Left ventricle myocardium inferior (tissue), 1 donor: ENCODE measurements around the gene BMP6. TPM values are rescaled to one million over a fixed set of nuclear protein-coding genes. Genes with fewer than 3 reads are reported as not detected.

Experiments
- DNase-seq: peaks from one replicate; pipeline ENCODE4 v3.0.0-alpha.2; 2020
- H3K27ac ChIP-seq: fragments of 200-600 bp; replicated peaks from 2 replicates; pipeline ENCODE4 v1.8.0; 2021
- H3K27me3 ChIP-seq: fragments of 200-600 bp; 2 replicates; pipeline ENCODE4 v1.8.0; 2021; ENCODE audit warnings: low read depth
- H3K36me3 ChIP-seq: fragments of 200-600 bp; 2 replicates; pipeline ENCODE4 v1.8.0; 2021
- H3K4me1 ChIP-seq: fragments of 200-600 bp; 2 replicates; pipeline ENCODE4 v1.8.0; 2021
- H3K4me3 ChIP-seq: fragments of 200-600 bp; 2 replicates; pipeline ENCODE4 v1.8.0; 2021; ENCODE audit warnings: mild to moderate bottlenecking, moderate library complexity
- H3K9me3 ChIP-seq: fragments of 200-600 bp; replicated peaks from 2 replicates; pipeline ENCODE4 v1.8.0; 2021
- intact Hi-C: fragments of 100-400 bp; cut with micrococcal nuclease; formaldehyde crosslinking; loops from one replicate; pipeline ENCODE4 v1.11.0; 2022
- total RNA-seq: library from RNA; stranded (reverse); fragmentation: NEBNext Ultra II Directional; extraction: Animal tissue kit (Norgen Biotek cat#: 25700); gene quantifications from one replicate; pipeline ENCODE4 v1.2.1, GENCODE V29; 2021
- TF ChIP-seq, protein P1 (sequence below): fragments of 200-600 bp; IDR thresholded peaks from 2 replicates; pipeline ENCODE4 v1.8.0; 2021; ENCODE audit warnings: antibody characterized with exemption, mild to moderate bottlenecking, borderline replicate concordance
- donor health status: DM: no; HTN: yes; CAD: no; lungs with severe emphysema.

BMP6 gene
- total RNA-seq, 1 donor from 2014 or later: 5.2 TPM

DNA sequence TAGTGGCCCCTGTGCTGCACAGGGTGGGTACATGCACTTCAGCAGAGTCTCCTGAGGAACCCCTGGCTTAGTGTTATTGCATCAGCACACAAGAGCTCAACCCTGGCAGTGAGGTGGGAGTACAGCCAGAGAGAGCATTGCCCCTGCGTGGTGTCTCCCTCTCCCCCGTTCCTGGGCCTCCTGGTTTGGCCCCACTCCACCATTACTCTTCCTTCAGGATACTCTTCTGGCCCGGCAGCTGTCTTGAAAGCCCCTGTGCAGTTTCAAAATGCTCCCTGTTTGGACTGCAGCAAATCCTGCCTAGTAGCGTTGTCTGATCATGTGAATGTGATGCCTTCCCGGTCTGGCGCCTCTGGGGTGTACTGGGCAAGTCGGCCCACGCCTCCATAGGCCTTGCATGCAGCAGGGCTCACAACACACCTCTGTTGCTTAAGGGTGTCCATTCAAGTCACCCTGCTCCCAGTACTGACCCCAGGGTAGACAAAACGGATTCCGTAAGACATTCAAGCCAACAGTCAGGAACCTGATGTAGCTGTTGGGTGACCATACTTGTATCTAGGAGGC is 152.6 kb downstream of the BMP6 start:
- H3K27me3 ChIP-seq: no peaks in the 10 kb centered on the region
- DNase-seq: no peak
- no peak overlapping the region for H3K4me3 ChIP-seq
- H3K36me3 ChIP-seq: peaks cover 45% of the 10 kb centered on the region
- no peaks in the 10 kb centered on the region for H3K4me1 ChIP-seq
- intact Hi-C loops: no loop called here
- no peak overlapping the region for H3K27ac ChIP-seq
- TF ChIP-seq, protein P1, sequence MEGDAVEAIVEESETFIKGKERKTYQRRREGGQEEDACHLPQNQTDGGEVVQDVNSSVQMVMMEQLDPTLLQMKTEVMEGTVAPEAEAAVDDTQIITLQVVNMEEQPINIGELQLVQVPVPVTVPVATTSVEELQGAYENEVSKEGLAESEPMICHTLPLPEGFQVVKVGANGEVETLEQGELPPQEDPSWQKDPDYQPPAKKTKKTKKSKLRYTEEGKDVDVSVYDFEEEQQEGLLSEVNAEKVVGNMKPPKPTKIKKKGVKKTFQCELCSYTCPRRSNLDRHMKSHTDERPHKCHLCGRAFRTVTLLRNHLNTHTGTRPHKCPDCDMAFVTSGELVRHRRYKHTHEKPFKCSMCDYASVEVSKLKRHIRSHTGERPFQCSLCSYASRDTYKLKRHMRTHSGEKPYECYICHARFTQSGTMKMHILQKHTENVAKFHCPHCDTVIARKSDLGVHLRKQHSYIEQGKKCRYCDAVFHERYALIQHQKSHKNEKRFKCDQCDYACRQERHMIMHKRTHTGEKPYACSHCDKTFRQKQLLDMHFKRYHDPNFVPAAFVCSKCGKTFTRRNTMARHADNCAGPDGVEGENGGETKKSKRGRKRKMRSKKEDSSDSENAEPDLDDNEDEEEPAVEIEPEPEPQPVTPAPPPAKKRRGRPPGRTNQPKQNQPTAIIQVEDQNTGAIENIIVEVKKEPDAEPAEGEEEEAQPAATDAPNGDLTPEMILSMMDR: no peak
- H3K9me3 ChIP-seq: peaks cover under 1% of the 10 kb centered on the region

DNA sequence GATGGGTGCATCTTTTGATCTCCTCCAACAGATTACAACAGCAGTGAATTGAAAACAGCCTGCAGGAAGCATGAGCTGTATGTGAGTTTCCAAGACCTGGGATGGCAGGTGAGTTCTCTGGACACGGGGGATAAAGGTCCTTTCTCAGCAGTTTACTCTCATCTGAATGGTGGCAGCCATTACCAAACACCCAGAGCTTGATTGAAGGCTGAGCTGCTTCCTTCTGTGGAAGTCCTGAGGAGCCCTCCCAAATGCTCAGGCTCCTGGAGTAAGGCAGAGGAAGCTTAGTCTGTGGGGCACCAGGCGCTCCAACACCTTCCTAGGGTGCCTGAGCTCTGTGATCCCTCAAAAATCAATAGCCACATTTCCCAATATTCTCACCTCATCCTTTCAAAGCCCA is 153.1 kb downstream of the BMP6 start:
- Histone ChIP-seq H3K4me1 (no peaks in the 10 kb centered on the region), H3K4me3 (no peak overlapping the region), H3K36me3 (peaks cover 49% of the 10 kb centered on the region), H3K27ac (no peak overlapping the region), H3K9me3 (no peaks in the 10 kb centered on the region), H3K27me3 (no peaks in the 10 kb centered on the region)
- intact Hi-C loops: no loop called here
- no peak for DNase-seq
- TF ChIP-seq, protein P1: no peak

DNA sequence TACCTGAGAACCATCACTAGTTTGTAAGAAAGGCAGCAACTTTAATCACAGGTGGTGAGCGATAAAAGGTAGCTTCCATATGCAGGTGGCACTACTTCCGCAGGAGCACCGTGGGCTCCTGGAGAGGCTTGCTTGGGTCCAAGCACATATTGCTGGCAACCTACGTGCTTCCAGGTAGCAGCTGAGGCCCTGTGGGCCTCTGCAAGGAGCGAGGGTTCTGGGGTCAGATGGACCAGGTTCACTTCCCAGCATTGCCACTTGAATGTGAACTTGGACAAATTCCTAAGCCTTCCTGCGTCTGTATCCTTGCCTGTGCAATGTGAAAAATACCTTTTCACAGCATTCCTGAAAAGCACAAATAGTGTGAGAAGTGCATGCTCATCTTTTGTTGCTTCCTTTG is 153.7 kb downstream of the BMP6 start:
- H3K36me3 ChIP-seq: peaks cover 53% of the 10 kb centered on the region
- no peak overlapping the region for H3K4me3 ChIP-seq
- no peak for DNase-seq
- TF ChIP-seq, protein P1: no peak
- no peak overlapping the region for H3K27ac ChIP-seq
- intact Hi-C loops: no loop called here
- no peaks in the 10 kb centered on the region for H3K27me3 ChIP-seq
- H3K4me1 ChIP-seq: no peaks in the 10 kb centered on the region
- no peaks in the 10 kb centered on the region for H3K9me3 ChIP-seq

DNA sequence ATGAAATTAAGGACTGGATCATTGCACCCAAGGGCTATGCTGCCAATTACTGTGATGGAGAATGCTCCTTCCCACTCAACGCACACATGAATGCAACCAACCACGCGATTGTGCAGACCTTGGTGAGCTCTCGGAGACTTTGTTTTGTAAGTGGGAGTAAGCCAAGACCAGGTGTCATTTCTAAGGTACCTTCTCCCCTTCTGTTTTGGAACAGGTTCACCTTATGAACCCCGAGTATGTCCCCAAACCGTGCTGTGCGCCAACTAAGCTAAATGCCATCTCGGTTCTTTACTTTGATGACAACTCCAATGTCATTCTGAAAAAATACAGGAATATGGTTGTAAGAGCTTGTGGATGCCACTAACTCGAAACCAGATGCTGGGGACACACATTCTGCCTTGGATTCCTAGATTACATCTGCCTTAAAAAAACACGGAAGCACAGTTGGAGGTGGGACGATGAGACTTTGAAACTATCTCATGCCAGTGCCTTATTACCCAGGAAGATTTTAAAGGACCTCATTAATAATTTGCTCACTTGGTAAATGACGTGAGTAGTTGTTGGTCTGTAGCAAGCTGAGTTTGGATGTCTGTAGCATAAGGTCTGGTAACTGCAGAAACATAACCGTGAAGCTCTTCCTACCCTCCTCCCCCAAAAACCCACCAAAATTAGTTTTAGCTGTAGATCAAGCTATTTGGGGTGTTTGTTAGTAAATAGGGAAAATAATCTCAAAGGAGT is 154.2 kb downstream of the BMP6 start:
- Histone ChIP-seq H3K36me3 (peaks cover 59% of the 10 kb centered on the region), H3K27me3 (no peaks in the 10 kb centered on the region), H3K27ac (no peak overlapping the region), H3K4me1 (no peaks in the 10 kb centered on the region), H3K9me3 (no peaks in the 10 kb centered on the region), H3K4me3 (no peak overlapping the region)
- TF ChIP-seq, protein P1: no peak
- DNase-seq: no peak
- intact Hi-C loops: no loop called here

DNA sequence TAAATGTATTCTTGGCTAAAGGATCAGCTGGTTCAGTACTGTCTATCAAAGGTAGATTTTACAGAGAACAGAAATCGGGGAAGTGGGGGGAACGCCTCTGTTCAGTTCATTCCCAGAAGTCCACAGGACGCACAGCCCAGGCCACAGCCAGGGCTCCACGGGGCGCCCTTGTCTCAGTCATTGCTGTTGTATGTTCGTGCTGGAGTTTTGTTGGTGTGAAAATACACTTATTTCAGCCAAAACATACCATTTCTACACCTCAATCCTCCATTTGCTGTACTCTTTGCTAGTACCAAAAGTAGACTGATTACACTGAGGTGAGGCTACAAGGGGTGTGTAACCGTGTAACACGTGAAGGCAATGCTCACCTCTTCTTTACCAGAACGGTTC is 154.8 kb downstream of the BMP6 start:
- H3K4me1 ChIP-seq: no peaks in the 10 kb centered on the region
- no peaks in the 10 kb centered on the region for H3K27me3 ChIP-seq
- no peaks in the 10 kb centered on the region for H3K9me3 ChIP-seq
- intact Hi-C loops: no loop called here
- no peak for DNase-seq
- TF ChIP-seq, protein P1: no peak
- H3K27ac ChIP-seq: no peak overlapping the region
- H3K36me3 ChIP-seq: peaks cover 65% of the 10 kb centered on the region
- no peak overlapping the region for H3K4me3 ChIP-seq
